K562 (cell line): ENCODE data around the gene TYRO3. TPM values are rescaled to one million over a fixed set of nuclear protein-coding genes. Genes with fewer than 3 reads are reported as not detected.

Experiments used
- BRD4 ChIP-seq: fragments of 200-600 bp; sonication (generic); IDR thresholded peaks from 2 replicates; pipeline ENCODE4 v1.6.1; 2017; ENCODE audit warnings: inconsistent platforms
- ETV5 ChIP-seq: sonication (generic); formaldehyde crosslinking; IDR thresholded peaks from 2 replicates; pipeline ENCODE4 v1.4.0; 2020; ENCODE audit warnings: low read depth, mild to moderate bottlenecking, missing genetic modification reagents
- EZH2 ChIP-seq: IDR thresholded peaks from 2 replicates; pipeline ENCODE4 v1.6.1; 2012; ENCODE audit warnings: low read depth, mild to moderate bottlenecking, inconsistent platforms, low read length, borderline replicate concordance
- FOXP4 ChIP-seq: sonication (generic); formaldehyde crosslinking; IDR thresholded peaks from 2 replicates; pipeline ENCODE4 v1.8.0; 2022; ENCODE audit warnings: mild to moderate bottlenecking, missing genetic modification reagents, borderline replicate concordance
- GTF2E2 ChIP-seq: fragments of 200-800 bp; sonication (Bioruptor generic); IDR thresholded peaks from 2 replicates; pipeline ENCODE4 v1.6.1; 2016; ENCODE audit warnings: missing genetic modification characterization, missing compliant biosample characterization
- HMBOX1 ChIP-seq: sonication (generic); IDR thresholded peaks from 2 replicates; pipeline ENCODE4 v1.6.1; 2016
- KLF13 ChIP-seq: fragments of 450-650 bp; IDR thresholded peaks from 2 replicates; pipeline ENCODE4 v1.6.1; 2016; ENCODE audit warnings: missing genetic modification characterization, low read depth, mild to moderate bottlenecking, missing compliant biosample characterization, moderate library complexity, borderline replicate concordance
- MCM3 ChIP-seq: fragments of 450-650 bp; IDR thresholded peaks from 2 replicates; pipeline ENCODE4 v1.6.1; 2016
- MEIS2 ChIP-seq: fragments of 450-650 bp; IDR thresholded peaks from 2 replicates; pipeline ENCODE4 v1.6.1; 2014; ENCODE audit warnings: mild to moderate bottlenecking; ENCODE audit not compliant: partially characterized antibody
- MTF1 ChIP-seq: fragments of 250-450 bp; sonication (Bioruptor Pico); IDR thresholded peaks from 2 replicates; pipeline ENCODE4 v1.9.0; 2021; ENCODE audit warnings: moderate library complexity, mild to moderate bottlenecking, inconsistent platforms, borderline replicate concordance
- MYBL2 ChIP-seq, 2 experiments: fragments of 450-650 bp in 1 of 2; sonication (generic) in 1 of 2; formaldehyde crosslinking in 1 of 2; IDR thresholded peaks; 2 replicates each; pipeline versions ENCODE4 v1.6.1 to v1.8.1; 2017 to 2022; ENCODE audit warnings: borderline replicate concordance in 1 of 2, inconsistent platforms in 1 of 2, low read depth in 1 of 2, mild to moderate bottlenecking in 1 of 2, missing genetic modification reagents in 1 of 2, moderate library complexity in 1 of 2
- NFE2L1 ChIP-seq: fragments of 450-650 bp; IDR thresholded peaks from 2 replicates; pipeline ENCODE4 v1.6.1; 2016; ENCODE audit warnings: missing genetic modification characterization, low read depth, mild to moderate bottlenecking, missing compliant biosample characterization, moderate library complexity, borderline replicate concordance
- NONO ChIP-seq, 2 experiments: fragments of 200-400 bp in 1 of 2; fragments of 450-650 bp in 1 of 2; formaldehyde crosslinking in 1 of 2; IDR thresholded peaks; 2 replicates each; pipeline ENCODE4 v1.6.1; 2017; ENCODE audit warnings: low read depth in 2 of 2, mild to moderate bottlenecking in 2 of 2, moderate library complexity in 2 of 2, low read length in 1 of 2
- PURB ChIP-seq: sonication (generic); formaldehyde crosslinking; IDR thresholded peaks from 2 replicates; pipeline ENCODE4 v1.9.0; 2021; ENCODE audit warnings: low read depth, mild to moderate bottlenecking, missing genetic modification reagents
- RAD21 ChIP-seq, 2 experiments: fragments of 250-450 bp in 1 of 2; fragments of 450-650 bp in 1 of 2; sonication (Bioruptor Pico) in 1 of 2; formaldehyde crosslinking in 1 of 2; IDR thresholded peaks in 1 of 2; conservative IDR thresholded peaks in 1 of 2; 2 replicates each; pipeline versions ENCODE4 v1.4.0 to v1.8.0; 2020 to 2022; ENCODE audit warnings: mild to moderate bottlenecking in 2 of 2, moderate library complexity in 1 of 2
- RNF219 ChIP-seq: fragments of 250-450 bp; sonication (Bioruptor Pico); IDR thresholded peaks from 2 replicates; pipeline ENCODE4 v1.5.0; 2022; ENCODE audit warnings: mild to moderate bottlenecking
- SMARCE1 ChIP-seq: fragments of 450-650 bp; IDR thresholded peaks from 2 replicates; pipeline ENCODE4 v1.7.1; 2016; ENCODE audit warnings: mild to moderate bottlenecking
- ZBED1 ChIP-seq: IDR thresholded peaks from 2 replicates; pipeline ENCODE4 v1.6.1; 2014
- ZNF384 ChIP-seq: IDR thresholded peaks from 2 replicates; pipeline ENCODE4 v1.6.1; 2012; ENCODE audit warnings: low read depth, low read length, improper control_type of control experiment
- ZNF695 ChIP-seq: fragments of 450-650 bp; formaldehyde crosslinking; IDR thresholded peaks from 2 replicates; pipeline ENCODE4 v1.4.0; 2020; ENCODE audit warnings: mild to moderate bottlenecking, moderate library complexity
- ZNF778 ChIP-seq: fragments of 450-650 bp; formaldehyde crosslinking; IDR thresholded peaks from 2 replicates; pipeline ENCODE4 v1.4.0; 2020; ENCODE audit warnings: mild to moderate bottlenecking, moderate library complexity
- polyA plus RNA-seq, 8 experiments: library from polyadenylated mRNA; depleted of rRNA in 4 of 8; stranded (reverse) in 5 of 8; unstranded in 3 of 8; fragments of >200 nt; fragmentation: Nextera tagmentation in 2 of 8; fragmentation: Illumina TruSeq in 1 of 8; extraction: Ambion mirVana in 2 of 8; extraction: Trizol in 1 of 8; gene quantifications; 2 replicates each; pipeline versions ENCODE4 v1.2.1 to v1.2.3, GENCODE V29; 2011 to 2014; ENCODE audit warnings: inconsistent platforms in 1 of 8, missing spikeins in 1 of 8
- total RNA-seq, 7 experiments: library from RNA; depleted of rRNA in 6 of 7; stranded (reverse); fragments of >200 nt in 6 of 7; fragmentation: Illumina TruSeq in 2 of 7; extraction: Trizol in 2 of 7; gene quantifications; 2 replicates each; pipeline versions ENCODE4 v1.2.1 to v1.2.3, GENCODE V29; 2011 to 2021; ENCODE audit warnings: low replicate concordance in 1 of 7

TYRO3 gene
- total and polyA plus RNA-seq, 9 of the 15 experiments (the other 6 are each of a cell fraction or from before 2014, with no cell fraction given), result 2.6 to 39.6 (median 18.6) TPM

- TF ChIP-seq MYBL2 (IDR thresholded peaks at IDR 0.05; ENCODE audit: low read depth) (no peak), MYBL2 (CRISPR knock-in tag; IDR thresholded peaks at IDR 0.05; ENCODE audit: borderline replicate concordance) (no peak), SMARCE1 (no peak), NONO (IDR thresholded peaks at IDR 0.05; ENCODE audit: low read depth in 2 of 2, low read length in 1 of 2) (peak in 1 of 2 experiments; percentile 69; a peak in 1 of 4 replicates), MEIS2 (peak; percentile 35), RNF219 (CRISPR knock-in tag) (no peak), ZNF695 (CRISPR knock-in tag) (no peak), KLF13 (tag) (no peak), BRD4 (no peak), PURB (CRISPR knock-in tag) (no peak), ZBED1 (no peak), ETV5 (no peak), NFE2L1 (tag) (no peak), MTF1 (CRISPR knock-in tag) (no peak), ZNF384 (0 out of 2 replicates have a peak, but pooled peaks have one; percentile 13), FOXP4 (CRISPR knock-in tag) (no peak), MCM3 (no peak), HMBOX1 (no peak), GTF2E2 (tag) (no peak), RAD21 (CRISPR knock-in tag; conservative IDR thresholded peaks at IDR 0.05 in 1 of 2, IDR thresholded peaks at IDR 0.05 in 1 of 2) (peak in 1 of 2 experiments; percentile 56; a peak in 2 of 4 replicates), ZNF778 (CRISPR knock-in tag) (no peak), EZH2 (no peak)
Observed at GRCh38 chr15:41558400-41559238, at the start of gene TYRO3 (continued).
